Fibroblast of mammary gland (primary cell): ENCODE data around the gene C3orf18.
A peak's percentile ranks its signal among the peaks of the same experiment; 100 is the strongest.

Experiments used
- DNase-seq: peaks from one replicate; pipeline ENCODE4 v3.0.0-alpha.2; 2010; ENCODE audit warnings: low read depth
- H3K4me3 ChIP-seq: 2 replicates; pipeline ENCODE4 v1.5.1; 2011; ENCODE audit warnings: low read depth, mild to moderate bottlenecking, low read length, moderate library complexity; ENCODE audit not compliant: control insufficient read depth
- CTCF ChIP-seq: conservative IDR thresholded peaks from 2 replicates; pipeline ENCODE4 v1.5.1; 2011; ENCODE audit warnings: low read depth, low read length, inconsistent platforms; ENCODE audit not compliant: control insufficient read depth, insufficient read depth

The C3orf18 gene

GRCh38 chr3:50539356-50540286, 27.9 kb downstream of the C3orf18 start:
- no peak overlapping the region for H3K4me3 ChIP-seq
- no peak for TF ChIP-seq CTCF
- DNase-seq = no peak

GRCh38 chr3:50537421-50538129, 30.0 kb downstream of the C3orf18 start:
- TF ChIP-seq CTCF = no peak
- no peak overlapping the region for H3K4me3 ChIP-seq
- DNase-seq = no peak

GRCh38 chr3:50536471-50537180, 30.9 kb downstream of the C3orf18 start:
- peak; percentile 55 for DNase-seq
- H3K4me3 ChIP-seq = no peak overlapping the region
- TF ChIP-seq CTCF = no peak

- DNase-seq = no peak
- H3K4me3 ChIP-seq = no peak overlapping the region
- no peak for TF ChIP-seq CTCF
Measured at GRCh38 chr3:50534681-50535330, 32.7 kb downstream of the C3orf18 start.

- no peak overlapping the region for H3K4me3 ChIP-seq
- no peak for DNase-seq
- no peak for TF ChIP-seq CTCF
Measured at GRCh38 chr3:50533807-50534461, 33.6 kb downstream of the C3orf18 start.

GRCh38 chr3:50533316-50533715, 34.2 kb downstream of the C3orf18 start:
- DNase-seq = no peak
- no peak for TF ChIP-seq CTCF

More at GRCh38 chr3:50533316-50533715, 34.2 kb downstream of the C3orf18 start:
- H3K4me3 ChIP-seq = no peak overlapping the region
